Neuron (in vitro differentiated cells): ENCODE measurements around the gene VPREB3.

Experiments used
- H2AFZ ChIP-seq: one replicate; pipeline ENCODE4 v1.6.1; 2013; ENCODE audit warnings: low read depth, mild to moderate bottlenecking, inconsistent platforms, low read length, moderate library complexity
- H3K27me3 ChIP-seq: one replicate; pipeline ENCODE4 v1.6.1; 2013; ENCODE audit warnings: low read length; ENCODE audit not compliant: insufficient read depth
- H3K36me3 ChIP-seq: one replicate; pipeline ENCODE4 v1.6.1; 2013; ENCODE audit warnings: low read length; ENCODE audit not compliant: insufficient read depth
- H3K4me1 ChIP-seq: one replicate; pipeline ENCODE4 v1.6.1; 2013; ENCODE audit warnings: low read length; ENCODE audit not compliant: insufficient read depth
- H3K4me3 ChIP-seq: 2 replicates; pipeline ENCODE4 v1.5.1; 2013; ENCODE audit warnings: mild to moderate bottlenecking, low read length, moderate library complexity
- H3K9me3 ChIP-seq: one replicate; pipeline ENCODE4 v1.6.1; 2013; ENCODE audit warnings: low read length

The VPREB3 gene

GRCh38 chr22:23767303-23767672 lies 13.1 kb upstream of the VPREB3 start:
- Histone ChIP-seq H3K27me3 (no peaks in the 10 kb centered on the region), H2AFZ (peak overlapping the region; percentile 89), H3K36me3 (peaks cover 10% of the 10 kb centered on the region), H3K4me3 (peak overlapping the region; percentile 58), H3K9me3 (no peaks in the 10 kb centered on the region), H3K4me1 (peaks cover 22% of the 10 kb centered on the region)

GRCh38 chr22:23764899-23765881 lies 11.0 kb upstream of the VPREB3 start:
- peaks cover 10% of the 10 kb centered on the region for H3K36me3 ChIP-seq
- H3K4me3 ChIP-seq: no peak overlapping the region
- no peak overlapping the region for H2AFZ ChIP-seq

DNA sequence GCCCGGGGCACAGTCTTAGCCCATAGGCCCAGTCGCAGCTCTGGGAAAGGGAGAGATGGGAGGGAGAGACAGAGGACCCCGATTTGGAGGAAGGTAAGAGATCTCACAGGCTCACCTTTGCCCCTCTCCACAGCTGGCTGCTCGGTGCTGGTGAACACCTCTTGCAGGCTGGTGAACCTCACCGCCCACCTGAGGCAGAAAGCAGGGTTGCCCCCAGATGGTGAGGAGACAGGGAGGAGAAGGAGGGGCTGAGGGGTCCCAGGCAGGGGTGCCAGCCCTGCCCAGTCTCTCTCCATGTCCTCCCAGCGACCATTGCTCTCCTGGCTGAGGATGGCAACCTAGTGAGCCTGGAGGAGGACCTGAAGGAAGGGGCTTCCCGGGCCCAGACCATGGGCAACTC lies 9.7 kb upstream of the VPREB3 start:
- peaks cover 10% of the 10 kb centered on the region for H3K36me3 ChIP-seq
- H2AFZ ChIP-seq: no peak overlapping the region
- H3K27me3 ChIP-seq: no peaks in the 10 kb centered on the region
- peaks cover 15% of the 10 kb centered on the region for H3K4me1 ChIP-seq
- H3K4me3 ChIP-seq: no peak overlapping the region
- H3K9me3 ChIP-seq: no peaks in the 10 kb centered on the region

More at GRCh38 chr22:23764899-23765881, 11.0 kb upstream of the VPREB3 start:
- no peaks in the 10 kb centered on the region for H3K9me3 ChIP-seq
- peaks cover 15% of the 10 kb centered on the region for H3K4me1 ChIP-seq
- no peaks in the 10 kb centered on the region for H3K27me3 ChIP-seq

DNA sequence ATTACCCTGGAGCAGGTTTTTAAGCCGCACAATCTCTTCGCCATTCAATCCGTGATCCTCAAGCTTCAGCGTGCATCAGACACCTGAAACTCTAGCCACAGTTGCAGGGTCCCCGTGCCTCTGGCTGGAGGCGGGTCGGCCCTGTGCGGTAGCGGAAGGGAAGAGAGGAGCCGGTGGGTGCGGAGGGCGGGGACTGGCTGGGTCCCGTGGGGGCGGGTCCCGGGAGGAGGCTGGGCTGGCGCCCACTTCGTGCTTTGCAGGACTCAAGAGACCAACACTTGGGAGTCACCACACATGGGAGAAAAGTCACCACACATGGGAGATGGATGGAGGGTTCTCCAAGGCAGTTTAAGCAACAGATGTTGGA lies 9.3 kb upstream of the VPREB3 start:
- Histone ChIP-seq H3K27me3 (no peaks in the 10 kb centered on the region), H3K4me3 (no peak overlapping the region), H3K4me1 (peaks cover 14% of the 10 kb centered on the region), H3K9me3 (no peaks in the 10 kb centered on the region), H2AFZ (no peak overlapping the region), H3K36me3 (peaks cover 10% of the 10 kb centered on the region)

GRCh38 chr22:23762842-23763578 lies 8.8 kb upstream of the VPREB3 start, which contains the start of gene C22orf15:
TSS of gene C22orf15 (plus strand) at chr22:23762990. CDS start at chr22:23763307, 317 bp downstream.
- Histone ChIP-seq H2AFZ (no peak within 1 kb of the TSS), H3K9me3 (no peaks in the 10 kb centered on the region), H3K27me3 (no peaks in the 10 kb centered on the region), H3K4me3 (no peak within 1 kb of the TSS), H3K4me1 (peaks cover 13% of the 10 kb centered on the region), H3K36me3 (peaks cover 10% of the 10 kb centered on the region)

GRCh38 chr22:23760056-23760455 lies 5.8 kb upstream of the VPREB3 start:
- H3K9me3 ChIP-seq: no peaks in the 10 kb centered on the region
- H3K4me1 ChIP-seq: peaks cover 8% of the 10 kb centered on the region
- H2AFZ ChIP-seq: no peak overlapping the region
- peaks cover 4% of the 10 kb centered on the region for H3K36me3 ChIP-seq
- no peak overlapping the region for H3K4me3 ChIP-seq
- H3K27me3 ChIP-seq: no peaks in the 10 kb centered on the region

DNA sequence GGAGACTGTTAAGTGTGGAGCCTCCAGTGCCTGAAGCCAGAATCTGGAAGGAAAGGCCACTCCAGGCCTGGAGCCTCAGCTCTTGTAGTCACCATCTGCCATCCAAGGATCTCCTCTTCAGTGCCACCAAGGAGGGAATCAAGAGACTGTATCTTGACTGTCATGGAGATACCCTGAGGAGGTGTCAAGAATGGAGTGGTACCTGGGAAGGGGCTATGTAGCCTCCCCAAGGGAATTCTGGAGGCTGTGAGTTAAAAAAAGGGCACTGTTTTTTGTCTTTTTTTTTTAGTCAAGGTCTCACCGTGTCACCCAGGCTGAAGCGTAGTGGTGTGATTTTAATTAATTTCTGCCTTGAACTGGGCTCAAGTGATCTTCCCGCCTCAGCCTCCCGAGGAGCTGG lies 5.3 kb upstream of the VPREB3 start:
- no peak overlapping the region for H3K4me3 ChIP-seq
- H2AFZ ChIP-seq: no peak overlapping the region
- H3K4me1 ChIP-seq: peaks cover 8% of the 10 kb centered on the region
- H3K27me3 ChIP-seq: no peaks in the 10 kb centered on the region
- H3K36me3 ChIP-seq: no peaks in the 10 kb centered on the region
- no peaks in the 10 kb centered on the region for H3K9me3 ChIP-seq

GRCh38 chr22:23756891-23757290 lies 2.7 kb upstream of the VPREB3 start:
- Histone ChIP-seq H3K36me3 (no peaks in the 10 kb centered on the region), H3K27me3 (no peaks in the 10 kb centered on the region), H3K4me1 (no peaks in the 10 kb centered on the region), H3K9me3 (no peaks in the 10 kb centered on the region), H3K4me3 (no peak overlapping the region), H2AFZ (no peak overlapping the region)

- H3K27me3 ChIP-seq: no peaks in the 10 kb centered on the region
- H3K4me1 ChIP-seq: peaks cover 6% of the 10 kb centered on the region
- no peak overlapping the region for H3K4me3 ChIP-seq
- H2AFZ ChIP-seq: no peak overlapping the region
- no peaks in the 10 kb centered on the region for H3K36me3 ChIP-seq
- H3K9me3 ChIP-seq: no peaks in the 10 kb centered on the region
These were observed 1.5 kb upstream of the VPREB3 start for GRCh38 chr22:23755711-23756110.

DNA sequence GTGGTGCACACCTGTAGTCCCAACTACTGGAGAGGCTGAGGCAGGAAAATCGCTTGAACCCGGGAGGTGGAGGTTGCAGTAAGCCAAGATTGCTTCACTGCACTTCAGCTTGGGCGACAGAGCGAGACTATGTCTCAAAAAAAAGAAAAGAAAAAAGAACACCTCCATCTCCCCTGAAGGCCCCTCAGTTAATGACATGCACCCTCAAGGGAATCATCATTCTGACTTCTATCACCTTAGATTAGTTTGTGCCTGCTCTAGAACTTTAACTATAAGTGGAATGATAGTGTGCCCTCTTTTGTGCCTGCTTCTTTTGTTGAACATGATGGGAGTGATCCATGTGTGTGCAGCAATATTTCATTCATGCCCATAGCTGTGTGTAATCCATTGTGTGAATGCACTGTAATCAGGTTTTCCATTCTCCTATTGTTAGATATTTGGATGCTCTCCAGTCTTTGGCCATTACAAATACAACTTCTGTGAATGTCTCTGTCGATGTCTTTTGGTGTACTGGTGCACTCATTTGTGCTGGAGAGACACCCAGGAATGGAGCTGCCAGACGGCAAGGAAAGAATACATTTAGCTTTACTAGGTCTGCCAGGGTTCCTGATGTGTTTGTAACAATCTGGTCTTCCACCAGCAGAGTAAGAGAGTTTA lies 883 bp upstream of the VPREB3 start:
- Histone ChIP-seq H3K36me3 (no peaks in the 10 kb centered on the region), H3K4me3 (no peak overlapping the region), H2AFZ (no peak overlapping the region), H3K9me3 (no peaks in the 10 kb centered on the region), H3K4me1 (peaks cover 10% of the 10 kb centered on the region), H3K27me3 (no peaks in the 10 kb centered on the region)

GRCh38 chr22:23753385-23753784 lies 840 bp downstream of the VPREB3 start:
- H3K4me3 ChIP-seq: no peak overlapping the region
- no peak overlapping the region for H2AFZ ChIP-seq
- H3K9me3 ChIP-seq: no peaks in the 10 kb centered on the region
- H3K4me1 ChIP-seq: peaks cover 14% of the 10 kb centered on the region
- H3K27me3 ChIP-seq: no peaks in the 10 kb centered on the region
- no peaks in the 10 kb centered on the region for H3K36me3 ChIP-seq

DNA sequence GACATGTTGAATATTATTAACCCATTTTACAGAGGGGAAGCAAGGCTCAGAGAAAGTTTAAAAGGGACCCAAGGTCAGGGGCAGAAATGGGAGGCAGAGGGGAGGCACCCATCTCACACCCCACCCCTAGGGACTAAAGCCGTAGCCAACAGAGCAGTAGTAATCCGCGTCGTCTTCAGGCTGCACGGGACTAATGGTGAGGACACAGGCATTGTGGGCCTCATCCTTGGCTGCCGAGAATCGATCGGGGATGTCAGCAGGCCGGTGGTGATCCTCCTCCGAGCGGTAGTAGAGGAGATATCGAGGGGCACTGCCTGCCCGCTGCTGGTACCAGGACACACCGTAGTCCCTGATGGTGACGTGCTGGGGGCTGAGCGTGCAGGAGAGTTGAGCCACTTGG lies 1.5 kb downstream of the VPREB3 start:
- Histone ChIP-seq H3K27me3 (no peaks in the 10 kb centered on the region), H3K9me3 (no peaks in the 10 kb centered on the region), H3K4me1 (peaks cover 14% of the 10 kb centered on the region), H3K36me3 (no peaks in the 10 kb centered on the region), H2AFZ (no peak overlapping the region), H3K4me3 (no peak overlapping the region)
